HG03442 (cell line): ENCODE results near the gene COX4I2.
"Not testable (repeated sequence)": the region's sequence is repeated elsewhere in the genome, so short reads cannot be mapped to it uniquely, and the experiment has no call there.

Source experiments
- ATAC-seq: cut with Tn5 transposase; IDR thresholded peaks from one replicate; pipeline ENCODE4 v1.9.1; 2021; ENCODE audit warnings: mild to moderate bottlenecking, moderate library complexity; ENCODE audit not compliant: unreplicated experiment

COX4I2 gene

GRCh38 chr20:31648104-31648503 is 10.4 kb downstream of the COX4I2 start:
- ATAC-seq: not testable (repeated sequence)

- no peak for ATAC-seq
Observed at GRCh38 chr20:31652917-31653396, 15.2 kb downstream of the COX4I2 start.

- ATAC-seq: no peak
Observed at GRCh38 chr20:31653561-31653960, 15.8 kb downstream of the COX4I2 start.

GRCh38 chr20:31654534-31654933 is 16.8 kb downstream of the COX4I2 start:
- ATAC-seq: no peak

- peak; percentile 61 for ATAC-seq
Observed at GRCh38 chr20:31661625-31662371, 24.1 kb downstream of the COX4I2 start.

- ATAC-seq: no peak
Observed at GRCh38 chr20:31662372-31662854, 24.7 kb downstream of the COX4I2 start.

- no peak for ATAC-seq
Observed at GRCh38 chr20:31663524-31663837, 25.8 kb downstream of the COX4I2 start.

- ATAC-seq: no peak
Observed at GRCh38 chr20:31663838-31664695, 26.4 kb downstream of the COX4I2 start.

GRCh38 chr20:31664696-31665354 is 27.1 kb downstream of the COX4I2 start:
- ATAC-seq: no peak

- ATAC-seq: no peak
Observed at GRCh38 chr20:31665753-31666152, 28.0 kb downstream of the COX4I2 start.

GRCh38 chr20:31666258-31667042 is 28.7 kb downstream of the COX4I2 start:
- no peak for ATAC-seq

- no peak for ATAC-seq
Observed at GRCh38 chr20:31667315-31668285, 29.9 kb downstream of the COX4I2 start.

GRCh38 chr20:31668944-31669343 is 31.2 kb downstream of the COX4I2 start:
- not testable (repeated sequence) for ATAC-seq

- no peak for ATAC-seq
Observed at GRCh38 chr20:31669876-31670275, 32.2 kb downstream of the COX4I2 start.

GRCh38 chr20:31670371-31671228 is 32.9 kb downstream of the COX4I2 start:
- no peak for ATAC-seq

- no peak for ATAC-seq
Observed at GRCh38 chr20:31671324-31671723, 33.6 kb downstream of the COX4I2 start.

- ATAC-seq: no peak
Observed at GRCh38 chr20:31673435-31673834, 35.7 kb downstream of the COX4I2 start.

GRCh38 chr20:31673943-31674463 is 36.3 kb downstream of the COX4I2 start:
- no peak for ATAC-seq
